NOMO-1 (cell line): ENCODE measurements around the gene CHMP2A.
"Not testable (repeated sequence)": the region's sequence is repeated elsewhere in the genome, so short reads cannot be mapped to it uniquely, and the experiment has no call there.

Experiments used
- DNase-seq, 2 experiments: peaks; one replicate each; lab custom pipeline; 2025; ENCODE audit not compliant: unreplicated experiment in 2 of 2; lab: John Stamatoyannopoulos, UW

CHMP2A gene

DNA sequence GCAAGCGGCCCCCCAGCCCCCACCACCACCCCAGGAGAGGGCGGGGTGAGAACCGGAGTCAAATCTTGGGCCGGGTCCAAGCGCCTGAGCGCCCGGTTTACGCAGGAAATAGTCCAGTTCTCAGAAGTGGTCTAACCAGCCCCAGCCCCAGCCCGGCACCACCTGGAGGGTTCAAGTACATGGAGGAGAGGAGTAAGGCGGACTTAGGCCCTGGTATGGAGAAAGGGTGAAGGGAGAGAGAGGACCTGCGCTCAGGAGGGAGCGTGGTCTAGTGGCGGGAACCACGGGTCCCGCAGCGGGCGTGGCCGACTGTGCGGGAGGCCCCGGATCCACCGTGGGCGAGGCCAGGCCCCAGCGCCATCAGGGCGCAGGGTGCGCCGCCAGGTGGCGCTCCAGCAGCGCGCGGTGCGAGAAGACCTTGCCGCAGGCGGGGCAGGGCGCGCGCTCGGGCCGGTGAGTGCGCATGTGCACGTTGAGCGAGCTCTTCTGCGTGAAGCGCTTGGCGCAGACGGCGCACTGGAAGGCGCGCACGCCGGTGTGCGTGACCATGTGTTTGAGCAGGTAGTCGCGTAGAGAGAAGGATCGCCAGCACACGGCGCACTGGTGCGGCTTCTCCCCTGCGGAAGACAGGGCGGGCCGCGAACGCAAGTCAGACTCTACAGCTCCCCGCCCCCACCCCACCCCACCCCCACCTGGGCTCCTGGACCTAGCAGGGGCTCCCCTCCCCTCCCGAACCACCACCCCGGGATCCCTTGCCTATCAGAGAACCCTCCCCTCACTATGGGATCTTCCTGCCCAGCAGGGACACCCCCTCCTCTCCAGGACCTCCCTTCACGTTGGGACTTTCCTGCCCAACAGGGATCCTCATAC is 41.0 kb downstream of the CHMP2A start:
- peak; percentile 89 to 92 for DNase-seq

- DNase-seq: no peak
Observed at GRCh38 chr19:58513213-58513693, 41.7 kb downstream of the CHMP2A start.

DNA sequence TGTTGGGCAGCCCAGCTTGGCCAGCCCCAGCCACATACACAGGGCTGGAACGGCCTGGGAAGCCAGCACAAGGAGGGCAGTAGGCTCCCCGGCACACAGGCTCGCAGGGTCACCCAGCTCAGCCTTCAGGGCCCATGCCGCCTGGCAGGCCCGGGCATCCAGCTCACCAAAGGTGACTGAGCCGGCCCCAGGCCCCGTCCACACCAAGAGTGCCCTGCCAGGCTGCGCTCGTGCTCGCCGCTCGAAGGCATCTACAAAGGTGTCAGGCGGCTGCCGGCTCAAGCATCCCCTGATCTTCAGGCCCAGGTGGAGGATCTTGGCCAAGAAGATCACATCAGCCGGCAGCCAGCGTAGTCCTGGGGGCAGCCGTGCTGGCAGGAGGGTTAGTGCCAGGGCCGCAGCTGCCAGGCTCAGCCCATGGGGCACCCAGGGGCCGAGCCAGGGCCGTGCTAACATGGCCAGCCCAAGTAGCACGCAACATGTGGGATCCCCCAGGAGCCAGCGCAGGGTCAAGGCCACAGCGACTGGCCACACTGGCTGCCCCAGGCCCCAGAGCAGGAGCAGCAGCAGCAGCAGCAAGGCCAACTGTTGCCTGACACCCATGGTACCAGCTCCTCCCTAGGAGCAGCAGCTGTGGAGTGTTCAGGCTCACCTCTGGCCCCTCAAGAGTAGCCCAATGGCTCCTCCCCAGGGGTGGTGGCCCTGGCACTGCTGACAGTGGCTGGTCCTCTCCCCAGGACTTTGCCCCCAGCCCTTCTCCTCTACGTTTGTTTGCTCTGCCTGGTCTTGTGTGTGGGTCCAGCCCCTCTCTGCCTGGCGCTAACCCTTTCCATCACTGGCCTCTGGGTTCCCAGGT is 43.3 kb downstream of the CHMP2A start, which contains the start of gene SLC27A5:
Gene SLC27A5 (minus strand): TSS at position 640 of the 856 bp plus-strand sequence. CDS start 37 bp downstream, at position 603.
- no peak for DNase-seq

GRCh38 chr19:58510084-58510862 is 44.6 kb downstream of the CHMP2A start:
- no peak for DNase-seq

GRCh38 chr19:58509731-58510083 is 45.2 kb downstream of the CHMP2A start:
- DNase-seq: no peak

DNA sequence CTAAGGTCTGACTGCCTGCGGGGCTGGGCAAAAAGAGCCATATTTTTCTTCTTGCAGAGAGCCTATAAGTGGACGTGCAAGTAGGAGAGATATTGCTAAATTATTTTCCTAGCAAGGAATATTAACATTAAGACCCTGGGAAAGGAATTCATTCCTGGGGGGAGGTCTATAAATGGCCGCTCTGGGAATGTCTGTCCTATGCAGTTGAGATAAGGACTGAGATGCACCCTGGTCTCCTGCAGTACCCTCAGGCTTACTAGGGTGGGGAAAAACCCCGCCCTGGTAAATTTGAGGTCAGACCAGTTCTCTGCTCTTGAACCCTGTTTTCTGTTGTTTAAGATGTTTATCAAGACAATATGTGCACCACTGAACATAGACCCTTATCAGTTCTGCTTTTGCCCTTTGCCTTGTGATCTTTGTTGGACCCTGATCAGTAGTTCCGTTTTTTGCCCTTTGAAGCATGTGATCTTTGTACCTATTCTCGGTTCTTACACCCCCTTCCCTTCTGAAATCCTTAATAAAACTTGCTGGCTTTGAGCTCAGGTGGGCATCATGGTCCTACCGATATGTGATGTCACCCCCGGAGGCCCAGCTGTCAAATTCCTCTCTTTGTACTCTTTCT is 47.2 kb downstream of the CHMP2A start:
- not testable (repeated sequence) for DNase-seq
